HepG2 (cell line): Measurements from ENCODE around the gene NAGS. TPM values are rescaled to one million over a fixed set of nuclear protein-coding genes. Genes with fewer than 3 reads are reported as not detected.

Source experiments
- ATAC-seq: fragments of 200-7000 bp; cut with Tn5 transposase; 3 replicates; pipeline ENCODE4 v1.9.1; 2020; ENCODE audit warnings: mild to moderate bottlenecking, moderate library complexity
- BruUV-seq: library from RNA; stranded (reverse); fragments of 400-500 nt; replicated peaks from 2 replicates; lab custom pipeline; 2021; lab: Mats Ljungman, UMichigan
- CTCF ChIA-PET: fragments of 300-600 bp; formaldehyde crosslinking; extraction: SDS; loops from one replicate; lab custom pipeline; 2021; ENCODE audit warnings: low total read pairs, inconsistent platforms, low intra/inter-chr PET ratio; lab: Yijun Ruan, JAX
- POLR2A ChIA-PET: fragments of 350-600 bp; sonication (Branson Sonifier 250); formaldehyde crosslinking; loops from one replicate; lab custom pipeline; 2020; ENCODE audit warnings: antibody characterized with exemption, inconsistent platforms; lab: Yijun Ruan, JAX
- DNase-seq: peaks from one replicate; pipeline ENCODE4 v3.0.0-alpha.2; 2015; ENCODE audit warnings: low spot score
- FAIRE-seq: peaks from 3 replicates; lab custom pipeline; 2011; peaks lifted over from hg19 to GRCh38; lab: Jason Lieb, UNC
- H2AFZ ChIP-seq: one replicate; pipeline ENCODE4 v1.6.1; 2011; ENCODE audit warnings: low read length, inconsistent platforms
- H3K27ac ChIP-seq: fragments of 300-600 bp; 3 replicates; pipeline ENCODE4 v1.8.0; 2011; ENCODE audit warnings: mixed run types, mild to moderate bottlenecking, mixed read lengths, low read length, inconsistent platforms; ENCODE audit not compliant: insufficient read depth; ENCODE audit errors: extremely low read length
- H3K27me3 ChIP-seq, 2 experiments: fragments of 200-600 bp in 1 of 2; 2 replicates in 1 of 2; 3 replicates in 1 of 2; pipeline versions ENCODE4 v1.6.0 to v1.8.0; 2011; ENCODE audit warnings: low read length in 2 of 2, mild to moderate bottlenecking in 2 of 2, moderate library complexity in 2 of 2, inconsistent platforms in 1 of 2; ENCODE audit not compliant: insufficient read depth in 2 of 2, control insufficient read depth in 1 of 2
- H3K36me3 ChIP-seq, 2 experiments: fragments of 200-600 bp in 1 of 2; replicated peaks in 1 of 2; 2 replicates in 1 of 2; 3 replicates in 1 of 2; pipeline versions ENCODE4 v1.5.1 to v1.8.0; 2011; ENCODE audit warnings: low read length in 2 of 2, inconsistent platforms in 1 of 2; ENCODE audit not compliant: insufficient read depth in 2 of 2, control insufficient read depth in 1 of 2
- H3K4me1 ChIP-seq: 2 replicates; pipeline ENCODE4 v1.5.1; 2012; ENCODE audit warnings: low read length, inconsistent platforms; ENCODE audit not compliant: insufficient read depth
- H3K4me2 ChIP-seq: 2 replicates; pipeline ENCODE4 v1.6.0; 2011; ENCODE audit warnings: low read depth, low read length, inconsistent platforms
- H3K4me3 ChIP-seq, 3 experiments: fragments of 200-600 bp in 1 of 3; sonication (generic), shearing (Covaris generic) in 1 of 3; replicated peaks in 1 of 3; 2 replicates each; pipeline ENCODE4 v1.5.1; 2011 to 2016; ENCODE audit warnings: low read length in 3 of 3, inconsistent platforms in 2 of 3, low read depth in 2 of 3, mild to moderate bottlenecking in 2 of 3, control low read depth in 1 of 3, mixed read lengths in 1 of 3; ENCODE audit not compliant: insufficient read depth in 1 of 3
- H3K79me2 ChIP-seq: one replicate; pipeline ENCODE4 v1.6.1; 2011; ENCODE audit warnings: low read length, inconsistent platforms; ENCODE audit not compliant: insufficient read depth
- H3K9ac ChIP-seq: 2 replicates; pipeline ENCODE4 v1.6.0; 2011; ENCODE audit warnings: mild to moderate bottlenecking, low read depth, low read length, inconsistent platforms; ENCODE audit not compliant: insufficient read depth
- H3K9me3 ChIP-seq: 2 replicates; pipeline ENCODE4 v1.5.1; 2012; ENCODE audit warnings: mild to moderate bottlenecking, low read length
- H4K20me1 ChIP-seq: 2 replicates; pipeline ENCODE4 v1.6.0; 2011; ENCODE audit warnings: inconsistent platforms, mild to moderate bottlenecking, low read length, moderate library complexity; ENCODE audit not compliant: insufficient read depth
- ATM ChIP-seq: fragments of 450-650 bp; IDR thresholded peaks from 2 replicates; pipeline ENCODE4 v1.7.1; 2017; ENCODE audit warnings: mild to moderate bottlenecking, borderline replicate concordance
- CBX2 ChIP-seq, 2 experiments: fragments of 200-600 bp in 1 of 2; sonication (generic); formaldehyde crosslinking in 1 of 2; IDR thresholded peaks; 2 replicates each; pipeline versions ENCODE4 v1.7.0 to v1.8.1; 2018 to 2022; ENCODE audit warnings: low read depth in 2 of 2, low read length in 1 of 2, mild to moderate bottlenecking in 1 of 2, missing genetic modification reagents in 1 of 2
- HIVEP1 ChIP-seq: sonication (generic); formaldehyde crosslinking; IDR thresholded peaks from 2 replicates; pipeline ENCODE4 v1.4.0; 2020; ENCODE audit warnings: mild to moderate bottlenecking, missing genetic modification reagents
- SNRNP70 ChIP-seq: fragments of 200-400 bp; formaldehyde crosslinking; IDR thresholded peaks from 2 replicates; pipeline ENCODE4 v1.6.1; 2017; ENCODE audit warnings: mild to moderate bottlenecking, low read depth, low read length, moderate library complexity
- ZNF414 ChIP-seq: sonication (generic); formaldehyde crosslinking; IDR thresholded peaks from 2 replicates; pipeline ENCODE4 v1.5.0; 2020; ENCODE audit warnings: missing genetic modification reagents
- ZNF562 ChIP-seq: sonication (generic); formaldehyde crosslinking; IDR thresholded peaks from 2 replicates; pipeline ENCODE4 v1.8.0; 2022; ENCODE audit warnings: missing genetic modification reagents, borderline replicate concordance
- ZNF850 ChIP-seq: sonication (generic); formaldehyde crosslinking; conservative IDR thresholded peaks from 2 replicates; pipeline ENCODE4 v1.9.0; 2021; ENCODE audit warnings: mild to moderate bottlenecking, missing genetic modification reagents
- WGBS: methylation state at CpG from one replicate; pipeline ENCODE4 v1.1.6; 2017; ENCODE audit warnings: low lambda C conversion rate; 5-methylcytosine and 5-hydroxymethylcytosine counted together
- in situ Hi-C: cut with HindIII; loops from 2 replicates; pipeline ENCODE4 v1.10.0; 2017; ENCODE audit warnings: low pct_unique_long_range_greater_than_20kb; ENCODE audit not compliant: extremely low pct_ligation_motif_present
- intact Hi-C: fragments of 100-400 bp; cut with micrococcal nuclease; formaldehyde crosslinking; loops from one replicate; pipeline ENCODE4 v1.10.0; 2022; ENCODE audit not compliant: unreplicated experiment
- polyA plus RNA-seq, 8 experiments: library from polyadenylated mRNA; depleted of rRNA in 3 of 8; stranded (reverse) in 7 of 8; unstranded in 1 of 8; fragments of >200 nt; fragmentation: Illumina TruSeq in 4 of 8; extraction: Trizol in 4 of 8; gene quantifications; 2 replicates each; pipeline versions ENCODE4 v1.2.1 to v1.2.3, GENCODE V29; 2011 to 2016; ENCODE audit warnings: low read depth in 4 of 8, missing spikeins in 1 of 8, mixed read lengths in 1 of 8; ENCODE audit not compliant: insufficient read depth in 1 of 8
- total RNA-seq, 5 experiments: library from RNA; depleted of rRNA; stranded (reverse); fragments of >200 nt; fragmentation: Illumina TruSeq; extraction: Trizol; gene quantifications; 2 replicates each; pipeline ENCODE4 v1.2.3, GENCODE V29; 2016; ENCODE audit warnings: low read depth in 1 of 5
- TF ChIP-seq, protein P1 (sequence below): fragments of 450-650 bp; IDR thresholded peaks from 2 replicates; pipeline ENCODE4 v1.6.1; 2017
- TF ChIP-seq, protein P2 (sequence below): sonication (generic); formaldehyde crosslinking; IDR thresholded peaks from 2 replicates; pipeline ENCODE4 v1.4.0; 2020; ENCODE audit warnings: mild to moderate bottlenecking, missing genetic modification reagents
- TF ChIP-seq, protein P3 (sequence below): sonication (generic); formaldehyde crosslinking; IDR thresholded peaks from 2 replicates; pipeline ENCODE4 v1.8.1; 2023; ENCODE audit warnings: mild to moderate bottlenecking, moderate library complexity, missing genetic modification reagents

Gene NAGS
- total and polyA plus RNA-seq, 2 of the 13 experiments (the other 11 are each of a cell fraction or from before 2014, with no cell fraction given), result 4.3 to 5.1 TPM

- TF ChIP-seq ZNF850 (CRISPR knock-in tag), result no peak
- no peak for TF ChIP-seq CBX2 (IDR thresholded peaks at IDR 0.05; ENCODE audit: low read depth, low read length)
- no peak for TF ChIP-seq CBX2 (CRISPR knock-in tag; IDR thresholded peaks at IDR 0.05; ENCODE audit: low read depth)
- TF ChIP-seq ZNF562 (CRISPR knock-in tag), result no peak
Observed at GRCh38 chr17:43976963-43977837, 27.2 kb upstream of the NAGS start (continued).

DNA sequence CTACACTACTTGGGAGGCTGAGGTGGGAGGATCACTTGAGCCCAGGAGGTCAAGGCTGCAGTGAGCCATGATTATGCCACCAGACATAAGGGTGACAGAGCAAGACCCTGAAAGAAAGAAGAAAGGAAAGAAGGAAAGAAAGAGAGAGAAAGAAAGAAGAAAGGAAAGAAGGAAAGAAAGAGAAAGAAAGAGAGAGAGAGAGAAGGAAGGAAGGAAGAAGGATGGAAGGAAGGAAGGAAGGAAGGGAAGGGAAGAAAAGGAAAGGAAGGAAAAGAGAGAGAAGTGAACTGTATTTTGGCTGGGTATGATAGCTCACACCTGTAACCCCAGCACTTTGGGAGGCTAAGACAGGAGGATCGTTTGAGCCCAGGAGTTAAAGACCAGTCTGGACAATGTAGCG is 26.3 kb upstream of the NAGS start:
- Histone ChIP-seq H3K36me3 (no peaks in the 10 kb centered on the region), H3K9ac (no peak overlapping the region), H3K9me3 (no peaks in the 10 kb centered on the region), H3K27me3 (peaks cover 9 to 66% of the 10 kb centered on the region in 2 experiments), H3K4me1 (peaks cover 38% of the 10 kb centered on the region), H3K4me2 (no peak overlapping the region), H3K79me2 (no peaks in the 10 kb centered on the region), H4K20me1 (no peaks in the 10 kb centered on the region), H3K27ac (no peak overlapping the region), H2AFZ (no peak overlapping the region), H3K4me3 (no peak overlapping the region)
- ChIA-PET POLR2A (no interaction called here), CTCF (no interaction called here)
- DNase-seq (no peak), FAIRE-seq (no peak), ATAC-seq (no peak)
- in situ Hi-C loops, result no loop called here
- BruUV-seq, result no TSS peak
- intact Hi-C loops, result no loop called here
- WGBS, result 20% methylated on average over 2 of the region's 2 CpGs
- TF ChIP-seq ATM, result no peak
- no peak for TF ChIP-seq SNRNP70
- no peak for TF ChIP-seq ZNF414 (CRISPR knock-in tag)
- TF ChIP-seq, protein P1, sequence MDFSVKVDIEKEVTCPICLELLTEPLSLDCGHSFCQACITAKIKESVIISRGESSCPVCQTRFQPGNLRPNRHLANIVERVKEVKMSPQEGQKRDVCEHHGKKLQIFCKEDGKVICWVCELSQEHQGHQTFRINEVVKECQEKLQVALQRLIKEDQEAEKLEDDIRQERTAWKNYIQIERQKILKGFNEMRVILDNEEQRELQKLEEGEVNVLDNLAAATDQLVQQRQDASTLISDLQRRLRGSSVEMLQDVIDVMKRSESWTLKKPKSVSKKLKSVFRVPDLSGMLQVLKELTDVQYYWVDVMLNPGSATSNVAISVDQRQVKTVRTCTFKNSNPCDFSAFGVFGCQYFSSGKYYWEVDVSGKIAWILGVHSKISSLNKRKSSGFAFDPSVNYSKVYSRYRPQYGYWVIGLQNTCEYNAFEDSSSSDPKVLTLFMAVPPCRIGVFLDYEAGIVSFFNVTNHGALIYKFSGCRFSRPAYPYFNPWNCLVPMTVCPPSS, result 0 out of 2 replicates have a peak, but pooled peaks have one; percentile 62
- TF ChIP-seq, protein P2, sequence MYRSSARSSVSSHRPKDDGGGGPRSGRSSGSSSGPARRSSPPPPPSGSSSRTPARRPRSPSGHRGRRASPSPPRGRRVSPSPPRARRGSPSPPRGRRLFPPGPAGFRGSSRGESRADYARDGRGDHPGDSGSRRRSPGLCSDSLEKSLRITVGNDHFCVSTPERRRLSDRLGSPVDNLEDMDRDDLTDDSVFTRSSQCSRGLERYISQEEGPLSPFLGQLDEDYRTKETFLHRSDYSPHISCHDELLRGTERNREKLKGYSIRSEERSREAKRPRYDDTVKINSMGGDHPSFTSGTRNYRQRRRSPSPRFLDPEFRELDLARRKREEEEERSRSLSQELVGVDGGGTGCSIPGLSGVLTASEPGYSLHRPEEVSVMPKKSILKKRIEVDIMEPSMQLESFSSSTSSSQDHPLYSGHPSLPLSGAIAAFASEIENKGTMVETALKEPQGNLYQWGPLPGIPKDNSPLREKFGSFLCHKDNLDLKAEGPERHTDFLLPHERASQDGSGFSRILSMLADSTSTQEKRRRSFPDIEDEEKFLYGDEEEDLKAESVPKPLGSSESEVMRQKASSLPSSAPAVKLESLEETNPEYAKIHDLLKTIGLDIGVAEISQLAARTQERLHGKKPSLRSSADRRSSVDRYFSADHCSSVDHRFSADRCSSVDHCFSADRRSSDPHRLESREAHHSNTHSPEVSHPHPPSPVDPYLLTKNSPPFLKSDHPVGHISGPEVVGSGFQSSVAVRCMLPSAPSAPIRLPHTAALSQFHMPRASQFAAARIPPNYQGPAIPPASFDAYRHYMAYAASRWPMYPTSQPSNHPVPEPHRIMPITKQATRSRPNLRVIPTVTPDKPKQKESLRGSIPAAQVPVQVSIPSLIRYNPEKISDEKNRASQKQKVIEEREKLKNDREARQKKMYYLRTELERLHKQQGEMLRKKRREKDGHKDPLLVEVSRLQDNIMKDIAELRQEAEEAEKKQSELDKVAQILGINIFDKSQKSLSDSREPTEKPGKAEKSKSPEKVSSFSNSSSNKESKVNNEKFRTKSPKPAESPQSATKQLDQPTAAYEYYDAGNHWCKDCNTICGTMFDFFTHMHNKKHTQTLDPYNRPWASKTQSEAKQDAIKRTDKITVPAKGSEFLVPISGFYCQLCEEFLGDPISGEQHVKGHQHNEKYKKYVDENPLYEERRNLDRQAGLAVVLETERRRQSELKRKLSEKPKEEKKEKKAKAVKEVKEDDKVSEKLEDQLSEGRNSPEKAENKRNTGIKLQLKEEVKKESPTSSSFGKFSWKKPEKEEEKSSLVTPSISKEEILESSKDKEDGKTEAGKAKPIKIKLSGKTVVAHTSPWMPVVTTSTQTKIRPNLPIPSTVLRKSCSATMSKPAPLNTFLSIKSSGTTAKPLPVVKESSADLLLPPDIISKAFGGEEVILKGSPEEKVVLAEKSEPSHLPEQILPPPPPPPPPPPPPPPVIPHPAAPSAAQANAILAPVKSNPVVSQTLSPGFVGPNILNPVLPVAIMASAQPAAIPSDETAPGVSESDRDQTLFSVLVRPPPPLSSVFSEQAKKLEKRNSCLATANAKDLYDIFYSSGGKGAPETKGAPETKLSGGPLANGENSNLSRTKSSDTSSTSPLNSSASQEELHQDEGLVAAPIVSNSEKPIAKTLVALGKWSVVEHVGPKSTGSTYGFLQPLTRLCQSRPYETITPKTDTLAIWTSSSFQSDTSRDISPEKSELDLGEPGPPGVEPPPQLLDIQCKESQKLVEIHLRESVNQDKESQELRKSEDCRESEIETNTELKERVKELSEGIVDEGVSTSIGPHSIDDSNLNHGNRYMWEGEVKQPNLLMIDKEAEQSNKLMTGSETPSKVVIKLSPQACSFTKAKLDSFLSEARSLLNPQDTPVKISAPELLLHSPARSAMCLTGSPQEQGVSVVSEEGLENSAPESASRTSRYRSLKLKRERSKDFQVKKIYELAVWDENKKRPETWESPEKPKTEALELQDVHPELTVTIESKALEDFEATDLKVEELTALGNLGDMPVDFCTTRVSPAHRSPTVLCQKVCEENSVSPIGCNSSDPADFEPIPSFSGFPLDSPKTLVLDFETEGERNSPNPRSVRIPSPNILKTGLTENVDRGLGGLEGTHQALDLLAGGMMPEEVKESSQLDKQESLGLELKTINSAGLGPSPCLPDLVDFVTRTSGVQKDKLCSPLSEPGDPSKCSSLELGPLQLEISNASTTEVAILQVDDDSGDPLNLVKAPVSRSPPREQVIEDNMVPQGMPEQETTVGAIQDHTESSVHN (CRISPR knock-in tag), result no peak
- TF ChIP-seq HIVEP1 (CRISPR knock-in tag), result no peak
- TF ChIP-seq, protein P3, sequence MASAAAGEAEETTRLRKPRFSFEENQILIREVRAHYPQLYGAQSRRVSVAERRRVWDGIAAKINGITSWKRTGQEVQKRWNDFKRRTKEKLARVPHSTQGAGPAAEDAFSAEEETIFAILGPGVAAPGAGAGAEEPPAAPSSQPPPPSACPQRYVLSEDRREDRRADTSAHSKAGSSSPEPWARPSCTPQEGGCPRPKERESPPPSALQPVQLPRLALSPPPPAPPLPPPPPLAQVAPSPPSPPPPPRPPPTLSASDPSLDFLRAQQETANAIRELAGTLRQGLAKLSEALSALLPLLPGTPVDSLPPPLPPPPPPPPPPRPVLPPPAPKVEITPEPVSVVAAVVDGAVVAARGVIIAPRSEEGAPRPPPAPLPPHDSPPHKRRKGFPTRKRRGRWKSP (CRISPR knock-in tag), result no peak
